AG09319 (cell line): Measurements from ENCODE around the gene NUDCD3.
A peak's percentile ranks its signal among the peaks of the same experiment; 100 is the strongest.

Experiments used
- DNase-seq: peaks from one replicate; pipeline ENCODE4 v3.0.0-alpha.2; 2010; ENCODE audit warnings: low read depth; ENCODE audit errors: extremely low read depth
- TF ChIP-seq, protein P1 (sequence below): IDR thresholded peaks from 2 replicates; pipeline ENCODE4 v1.5.1; 2011; ENCODE audit warnings: low read depth, mild to moderate bottlenecking, inconsistent platforms, low read length, moderate library complexity

NUDCD3 gene

GRCh38 chr7:44367475-44368043 is 122.9 kb downstream of the NUDCD3 start:
- no peak for DNase-seq
- TF ChIP-seq, protein P1, sequence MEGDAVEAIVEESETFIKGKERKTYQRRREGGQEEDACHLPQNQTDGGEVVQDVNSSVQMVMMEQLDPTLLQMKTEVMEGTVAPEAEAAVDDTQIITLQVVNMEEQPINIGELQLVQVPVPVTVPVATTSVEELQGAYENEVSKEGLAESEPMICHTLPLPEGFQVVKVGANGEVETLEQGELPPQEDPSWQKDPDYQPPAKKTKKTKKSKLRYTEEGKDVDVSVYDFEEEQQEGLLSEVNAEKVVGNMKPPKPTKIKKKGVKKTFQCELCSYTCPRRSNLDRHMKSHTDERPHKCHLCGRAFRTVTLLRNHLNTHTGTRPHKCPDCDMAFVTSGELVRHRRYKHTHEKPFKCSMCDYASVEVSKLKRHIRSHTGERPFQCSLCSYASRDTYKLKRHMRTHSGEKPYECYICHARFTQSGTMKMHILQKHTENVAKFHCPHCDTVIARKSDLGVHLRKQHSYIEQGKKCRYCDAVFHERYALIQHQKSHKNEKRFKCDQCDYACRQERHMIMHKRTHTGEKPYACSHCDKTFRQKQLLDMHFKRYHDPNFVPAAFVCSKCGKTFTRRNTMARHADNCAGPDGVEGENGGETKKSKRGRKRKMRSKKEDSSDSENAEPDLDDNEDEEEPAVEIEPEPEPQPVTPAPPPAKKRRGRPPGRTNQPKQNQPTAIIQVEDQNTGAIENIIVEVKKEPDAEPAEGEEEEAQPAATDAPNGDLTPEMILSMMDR, result no peak

- no peak for DNase-seq
Observed at GRCh38 chr7:44366986-44367385, 123.5 kb downstream of the NUDCD3 start.

DNA sequence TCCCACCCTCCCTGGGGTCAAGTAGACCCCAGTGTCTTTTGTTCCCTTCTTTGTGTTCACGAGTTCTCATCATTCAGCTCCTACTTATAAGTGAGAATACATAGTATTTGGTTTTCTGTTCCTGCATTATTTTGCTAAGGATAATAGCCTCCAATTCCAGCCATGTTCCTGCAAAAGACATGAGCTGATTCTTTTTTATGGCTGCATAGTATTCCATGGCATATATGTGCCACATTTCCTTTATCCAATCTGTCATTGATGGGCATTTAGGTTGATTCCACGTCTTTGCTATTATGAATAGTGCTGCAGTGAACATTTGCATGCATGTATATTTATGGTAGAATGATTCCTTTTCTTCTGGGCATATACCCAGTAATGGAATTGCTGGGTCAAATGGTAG is 136.8 kb downstream of the NUDCD3 start:
- TF ChIP-seq, protein P1, result no peak
- DNase-seq, result no peak

More at GRCh38 chr7:44366986-44367385, 123.5 kb downstream of the NUDCD3 start:
- TF ChIP-seq, protein P1, result no peak

DNA sequence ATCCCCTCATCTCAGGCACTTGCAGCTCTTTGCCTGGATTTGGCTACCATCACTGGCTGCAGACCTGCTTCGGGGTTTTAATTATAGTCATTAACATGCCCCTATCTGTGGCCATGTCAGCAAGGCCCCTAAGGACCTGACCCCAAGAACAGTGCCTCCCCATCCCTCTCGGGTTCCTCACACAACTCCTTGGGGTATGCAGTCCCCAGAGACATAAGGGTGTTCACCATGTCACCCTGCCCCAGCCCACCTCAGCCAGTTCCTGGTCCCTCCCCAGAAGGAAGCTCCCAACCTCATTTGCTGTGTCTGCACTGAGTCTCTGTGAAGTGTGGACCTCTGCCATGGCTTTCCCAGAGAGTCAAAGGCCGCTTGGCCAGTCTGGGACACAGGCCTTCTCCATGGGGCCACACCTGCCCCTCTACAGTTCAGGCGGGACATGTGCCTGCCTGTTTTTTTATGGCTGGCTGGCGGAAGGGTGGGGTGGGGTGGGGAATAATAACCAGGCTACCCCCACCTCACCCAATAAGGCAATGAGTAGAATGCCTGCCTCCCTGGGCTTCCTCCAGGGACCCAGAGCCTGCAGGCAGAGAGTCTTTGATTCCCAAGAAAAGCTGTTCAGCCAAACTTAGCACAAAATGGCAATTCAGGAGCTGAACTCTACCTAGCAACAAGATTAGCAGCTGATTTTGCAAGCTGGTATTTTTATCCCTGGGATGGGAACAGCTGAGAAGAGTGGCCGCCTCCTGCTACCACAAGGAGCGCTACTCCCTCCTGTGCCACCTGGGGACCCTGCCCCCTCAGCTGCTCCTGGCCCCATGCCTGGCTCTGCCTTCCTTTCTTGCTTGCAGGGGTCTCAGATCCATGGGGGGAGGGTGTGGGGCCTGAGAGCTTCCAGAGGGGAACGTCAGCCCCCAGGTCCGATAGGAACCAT is 141.3 kb downstream of the NUDCD3 start:
- TF ChIP-seq, protein P1, result no peak
- DNase-seq, result no peak

DNA sequence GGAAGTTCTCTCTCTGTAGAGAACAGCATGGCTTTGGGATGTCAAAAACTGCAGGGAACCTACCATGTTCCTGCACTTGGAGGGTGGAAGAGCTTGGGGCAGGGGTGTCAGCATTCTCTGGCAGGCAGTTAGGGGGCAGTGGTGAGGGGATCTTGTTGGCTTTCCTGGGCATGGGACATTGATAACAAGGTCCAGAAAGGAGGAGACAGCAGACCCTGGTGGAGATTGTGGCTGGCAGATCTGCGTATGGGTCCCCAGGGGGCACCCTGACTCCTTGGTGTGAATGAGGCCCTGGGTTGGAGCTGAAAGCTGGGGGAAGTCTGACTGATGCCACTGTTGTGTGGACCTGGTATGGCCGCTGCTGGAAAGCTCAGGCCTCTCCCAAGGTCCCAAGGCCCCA is 142.2 kb downstream of the NUDCD3 start:
- TF ChIP-seq, protein P1, result peak; percentile 41
- no peak for DNase-seq

GRCh38 chr7:44347546-44348114 is 142.8 kb downstream of the NUDCD3 start:
- TF ChIP-seq, protein P1, result no peak
- DNase-seq, result no peak

DNA sequence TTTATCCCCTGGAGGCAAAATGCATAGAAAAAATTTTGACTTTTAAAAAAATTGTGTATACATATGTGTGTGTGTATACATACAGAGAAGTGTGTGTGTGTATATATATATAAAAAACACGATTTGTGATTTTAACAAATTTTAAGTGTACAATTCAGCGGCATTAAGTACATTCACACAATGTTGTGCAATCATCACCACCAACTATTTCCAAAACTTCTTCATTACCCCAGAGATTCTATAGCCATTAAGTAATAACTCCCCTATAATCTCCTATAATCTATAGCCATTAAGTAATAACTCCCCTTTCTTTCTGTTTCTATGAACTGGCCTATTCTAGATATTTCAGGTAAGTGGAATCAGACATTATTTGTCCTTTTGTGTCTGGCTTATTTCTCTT is 144.4 kb downstream of the NUDCD3 start:
- TF ChIP-seq, protein P1, result no peak
- no peak for DNase-seq
